Ovary (tissue), 9 donors: ENCODE results near the gene RILP. TPM values are rescaled to one million over a fixed set of nuclear protein-coding genes. Genes with fewer than 3 reads are reported as not detected.

Experiments
- DNase-seq, 5 donors: peaks; one replicate each; pipeline ENCODE4 v3.0.0-alpha.2; 2019 to 2020
- H3K27ac ChIP-seq, 2 donors: fragments of 200-600 bp; one replicate each; pipeline versions ENCODE4 v1.5.1 to v1.8.0; 2019 to 2022
- H3K27me3 ChIP-seq: fragments of 200-600 bp; one replicate; pipeline ENCODE4 v1.8.0; 2022
- H3K36me3 ChIP-seq: fragments of 200-600 bp; sonication (generic); one replicate; pipeline ENCODE4 v1.5.1; 2019
- H3K4me1 ChIP-seq: one replicate; pipeline ENCODE4 v1.8.1; 2013; ENCODE audit warnings: mild to moderate bottlenecking, moderate library complexity; ENCODE audit not compliant: insufficient read depth
- H3K4me3 ChIP-seq: fragments of 200-600 bp; sonication (generic); one replicate; pipeline ENCODE4 v1.5.1; 2017
- H3K9me3 ChIP-seq, 2 donors: fragments of 200-600 bp in 1 of 2; sonication (generic) in 1 of 2; one replicate each; pipeline versions ENCODE4 v1.5.1 to v1.8.1; 2013 to 2019; ENCODE audit warnings: mild to moderate bottlenecking in 1 of 2, moderate library complexity in 1 of 2
- EP300 ChIP-seq: sonication (generic); formaldehyde crosslinking; IDR thresholded peaks from one replicate; pipeline ENCODE4 v1.6.1; 2017; ENCODE audit warnings: antibody characterized with exemption
- POLR2A ChIP-seq: fragments of 450-650 bp; IDR thresholded peaks from one replicate; pipeline ENCODE4 v1.6.1; 2017; ENCODE audit warnings: antibody characterized with exemption, mild to moderate bottlenecking, moderate library complexity
- WGBS, 3 donors: extraction: QIAGEN DNeasy Blood & Tissue Kit in 1 of 3; methylation state at CpG; one replicate each; pipeline versions ENCODE4 v1.1.5 to v1.1.7; 2013 to 2017; 5-methylcytosine and 5-hydroxymethylcytosine counted together
- intact Hi-C, 4 donors: fragments of 100-400 bp; cut with DNase I; formaldehyde crosslinking; loops; one replicate each; pipeline versions ENCODE4 v1.11.0 to v1.15.1; 2022 to 2023
- polyA plus RNA-seq, 2 donors: library from polyadenylated mRNA; stranded (reverse); fragments of 200-250 nt in 1 of 2; fragments of 350-450 nt in 1 of 2; fragmentation: Illumina TruSeq in 1 of 2; extraction: RNeasy Lipid Tissue Mini Kit (QIAGEN cat#74804) in 1 of 2; gene quantifications; one replicate each; pipeline ENCODE4 v1.2.3, GENCODE V29; 2013 to 2014
- total RNA-seq, 7 donors: library from RNA; depleted of rRNA in 2 of 7; stranded (reverse); fragments of >200 nt in 2 of 7; fragmentation: NEBNext Ultra II Directional in 3 of 7; extraction: Animal tissue kit (Norgen Biotek cat#: 25700) in 3 of 7; gene quantifications; one replicate each; pipeline versions ENCODE4 v1.1.0 to v1.2.4, GENCODE V29; 2016 to 2023
- TF ChIP-seq, protein P1 (sequence below), 3 donors: fragments of 450-650 bp in 2 of 3; fragments of 200-600 bp in 1 of 3; IDR thresholded peaks; one replicate each; pipeline versions ENCODE4 v1.5.1 to v1.8.0; 2016 to 2022; ENCODE audit warnings: antibody characterized with exemption in 3 of 3, mild to moderate bottlenecking in 1 of 3
- donor health status: DM: no; HTN: no; CAD: no; lungs with moderate emphysema.
- donor health status: DM: no; HTN: no; CAD: no.
- donor health status: Bipolar disorder and iron deficiency.
- donor health status: DM: yes; HTN: yes; CAD: no.
- donor health status: DM: no; HTN: no; CAD: no.
- donor health status: DM: yes; HTN: yes; CAD: no.

The RILP gene
- total and polyA plus RNA-seq, 9 donors, result 2.3 to 11.0 (median 5.7) TPM

DNA sequence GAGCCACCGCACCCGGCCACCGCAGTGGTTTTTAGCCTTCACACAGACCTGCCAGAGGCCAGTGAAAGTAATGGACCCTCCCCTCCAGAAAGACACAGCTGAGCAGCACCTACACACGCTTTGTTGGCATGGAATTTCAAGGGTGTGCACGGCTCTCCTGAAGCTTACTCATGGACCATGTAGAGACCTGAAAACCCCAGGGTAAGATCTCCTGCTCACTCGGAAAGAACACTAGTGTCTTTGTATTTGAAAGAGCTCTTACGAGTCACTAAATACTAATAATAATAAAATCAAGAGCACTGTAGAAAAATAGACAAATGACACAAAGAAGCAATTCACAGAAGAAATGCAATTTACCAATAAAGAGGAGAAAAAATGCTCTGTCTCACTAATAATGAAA lies 41.0 kb downstream of the RILP start:
- no peak for TF ChIP-seq POLR2A
- no peak for TF ChIP-seq EP300
- TF ChIP-seq, protein P1, sequence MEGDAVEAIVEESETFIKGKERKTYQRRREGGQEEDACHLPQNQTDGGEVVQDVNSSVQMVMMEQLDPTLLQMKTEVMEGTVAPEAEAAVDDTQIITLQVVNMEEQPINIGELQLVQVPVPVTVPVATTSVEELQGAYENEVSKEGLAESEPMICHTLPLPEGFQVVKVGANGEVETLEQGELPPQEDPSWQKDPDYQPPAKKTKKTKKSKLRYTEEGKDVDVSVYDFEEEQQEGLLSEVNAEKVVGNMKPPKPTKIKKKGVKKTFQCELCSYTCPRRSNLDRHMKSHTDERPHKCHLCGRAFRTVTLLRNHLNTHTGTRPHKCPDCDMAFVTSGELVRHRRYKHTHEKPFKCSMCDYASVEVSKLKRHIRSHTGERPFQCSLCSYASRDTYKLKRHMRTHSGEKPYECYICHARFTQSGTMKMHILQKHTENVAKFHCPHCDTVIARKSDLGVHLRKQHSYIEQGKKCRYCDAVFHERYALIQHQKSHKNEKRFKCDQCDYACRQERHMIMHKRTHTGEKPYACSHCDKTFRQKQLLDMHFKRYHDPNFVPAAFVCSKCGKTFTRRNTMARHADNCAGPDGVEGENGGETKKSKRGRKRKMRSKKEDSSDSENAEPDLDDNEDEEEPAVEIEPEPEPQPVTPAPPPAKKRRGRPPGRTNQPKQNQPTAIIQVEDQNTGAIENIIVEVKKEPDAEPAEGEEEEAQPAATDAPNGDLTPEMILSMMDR (IDR thresholded peaks at IDR 0.05), result no peak

DNA sequence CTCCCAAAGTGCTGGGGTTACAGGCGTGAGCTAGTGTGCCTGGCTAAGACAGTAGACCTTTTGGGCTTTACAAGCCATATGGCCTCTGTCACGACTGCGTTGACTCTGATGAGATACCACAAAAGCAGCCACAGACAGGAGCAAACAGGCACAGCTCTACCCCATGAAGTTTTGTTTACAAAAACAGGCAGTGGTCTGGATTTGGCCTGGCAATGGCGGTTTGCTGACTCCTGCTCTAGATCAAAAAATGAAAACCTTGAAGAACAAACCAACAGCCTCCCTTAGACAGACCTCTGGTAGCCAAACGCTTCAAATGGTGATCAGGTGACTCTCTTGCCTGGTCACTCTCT lies 41.7 kb downstream of the RILP start:
- no peak overlapping the region for H3K4me3 ChIP-seq
- TF ChIP-seq EP300, result no peak
- TF ChIP-seq, protein P1 (IDR thresholded peaks at IDR 0.05), result no peak
- TF ChIP-seq POLR2A, result no peak
- intact Hi-C loops, result no loop called here
- H3K27me3 ChIP-seq, result no peaks in the 10 kb centered on the region
- H3K9me3 ChIP-seq, result no peaks in the 10 kb centered on the region
- no peak for DNase-seq
- H3K27ac ChIP-seq, result no peak overlapping the region
- no peaks in the 10 kb centered on the region for H3K36me3 ChIP-seq
- 73 to 84% (median 74%) methylated on average over 5 of the region's 5 CpGs for WGBS, 3 donors
- H3K4me1 ChIP-seq, result peaks cover 6% of the 10 kb centered on the region

More for the DNA sequence above, 41.0 kb downstream of the RILP start:
- WGBS, 3 donors, result 88 to 96% (median 91%) methylated on average over 7 of the region's 7 CpGs
- Histone ChIP-seq H3K36me3 (no peaks in the 10 kb centered on the region), H3K27me3 (no peaks in the 10 kb centered on the region), H3K4me1 (peaks cover 6% of the 10 kb centered on the region), H3K4me3 (no peak overlapping the region), H3K9me3 (no peaks in the 10 kb centered on the region), H3K27ac (no peak overlapping the region)
- no peak for DNase-seq
- intact Hi-C loops, result no loop called here

DNA sequence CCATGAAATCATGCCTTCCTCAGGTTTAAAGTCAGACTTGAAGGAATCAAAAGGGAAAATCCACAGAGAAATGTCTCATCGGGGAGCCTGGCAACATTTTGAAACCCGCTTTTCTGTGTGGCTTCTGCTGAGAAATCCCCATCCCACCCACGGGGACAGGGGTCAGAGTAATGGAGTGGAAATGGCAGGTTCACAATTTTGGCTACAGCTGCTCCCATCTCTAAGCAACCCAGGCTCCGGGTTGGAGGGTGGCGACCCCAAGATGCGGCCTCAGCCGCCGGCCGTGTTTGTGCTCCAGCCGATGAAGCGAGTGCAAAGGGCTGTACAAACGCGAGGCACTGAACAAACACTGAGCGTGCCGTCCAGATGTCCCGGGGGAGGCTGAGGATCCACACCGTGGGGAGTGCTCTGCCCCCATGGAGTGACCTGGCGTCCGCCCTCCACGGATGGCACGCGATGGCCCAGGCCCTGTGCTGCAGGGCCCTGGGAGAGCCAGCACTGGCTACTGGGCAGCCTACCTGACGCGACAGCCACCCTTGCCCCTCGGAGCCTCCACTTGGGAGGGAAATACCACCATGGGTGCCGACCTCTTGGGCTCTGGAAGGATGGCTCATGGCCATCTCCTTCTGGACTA lies 43.2 kb downstream of the RILP start:
- Histone ChIP-seq H3K27me3 (no peaks in the 10 kb centered on the region), H3K4me1 (peaks cover 6% of the 10 kb centered on the region), H3K9me3 (no peaks in the 10 kb centered on the region), H3K4me3 (no peak overlapping the region), H3K27ac (no peak overlapping the region), H3K36me3 (no peaks in the 10 kb centered on the region)
- intact Hi-C loops, result no loop called here
- no peak for TF ChIP-seq EP300
- TF ChIP-seq POLR2A, result no peak
- TF ChIP-seq, protein P1 (IDR thresholded peaks at IDR 0.05), result no peak
- WGBS, 3 donors, result 72 to 82% (median 82%) methylated on average over 26 of the region's 26 CpGs
- DNase-seq, result peak in 1 of 5 donors; percentile 30

DNA sequence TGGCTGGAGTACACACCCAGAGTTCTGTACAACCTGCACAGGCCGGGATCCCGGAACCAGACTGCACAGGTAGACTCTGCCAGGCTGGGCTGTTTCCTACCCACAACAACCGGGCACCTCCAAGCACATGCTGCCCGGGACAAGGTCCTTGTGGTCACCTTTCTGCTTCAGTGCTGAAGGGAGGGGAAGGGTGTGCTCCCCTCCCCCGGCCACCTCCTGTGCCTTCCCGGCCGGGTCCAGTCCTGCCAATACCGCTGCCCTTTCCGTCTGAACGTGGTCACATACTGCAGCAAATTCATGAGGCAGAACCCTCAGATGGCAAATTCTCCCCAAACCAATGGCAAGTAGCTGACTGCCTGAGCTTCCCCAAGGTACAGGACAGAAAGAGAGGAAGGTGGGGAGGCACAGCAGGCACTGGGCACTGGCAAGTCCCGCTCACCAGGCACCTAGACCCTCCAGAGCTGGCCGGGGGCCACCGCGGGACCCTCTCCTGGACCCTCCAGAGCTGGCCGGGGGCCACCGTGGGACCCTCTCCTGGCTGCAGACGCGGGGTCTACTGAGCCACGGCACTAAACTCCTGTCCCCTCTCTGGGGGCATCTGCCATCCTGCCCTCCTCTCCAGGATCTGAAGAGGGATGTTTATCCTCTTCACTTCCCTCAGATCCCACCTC lies 43.9 kb downstream of the RILP start:
- intact Hi-C loops, result no loop called here
- no peaks in the 10 kb centered on the region for H3K27me3 ChIP-seq
- H3K36me3 ChIP-seq, result no peaks in the 10 kb centered on the region
- DNase-seq, result peak in 1 of 5 donors; percentile 39
- H3K9me3 ChIP-seq, result no peaks in the 10 kb centered on the region
- H3K4me3 ChIP-seq, result no peak overlapping the region
- peak overlapping the region in 1 of 2 donors; percentile 69 for H3K27ac ChIP-seq
- WGBS, 3 donors, result 84 to 92% (median 92%) methylated on average over 16 to 19 of the region's 19 CpGs
- TF ChIP-seq POLR2A (no peak), EP300 (no peak)
- TF ChIP-seq, protein P1 (IDR thresholded peaks at IDR 0.05), result no peak
- peaks cover 6% of the 10 kb centered on the region for H3K4me1 ChIP-seq
